A549 (cell line): Measurements from ENCODE around the gene GIMAP2. TPM values are rescaled to one million over a fixed set of nuclear protein-coding genes. Genes with fewer than 3 reads are reported as not detected.

Experiments used
- ATAC-seq, 2 experiments: fragments of 200-7000 bp in 1 of 2; fragments of >200 bp in 1 of 2; cut with Nextera tagmentation in 1 of 2; cut with Tn5 transposase in 1 of 2; 3 replicates each; pipeline versions ENCODE4 v1.8.0 to v1.9.1; 2018 to 2020; ENCODE audit warnings: mild to moderate bottlenecking in 1 of 2, moderate library complexity in 1 of 2
- CTCF ChIA-PET: fragments of 300-600 bp; sonication (Branson Sonifier 250); formaldehyde crosslinking; extraction: SDS; loops from one replicate; lab custom pipeline; 2021; ENCODE audit warnings: antibody characterized with exemption, inconsistent platforms; lab: Yijun Ruan, JAX
- POLR2A ChIA-PET: fragments of 350-600 bp; formaldehyde crosslinking; extraction: SDS; loops from one replicate; lab custom pipeline; 2021; ENCODE audit warnings: antibody characterized with exemption, inconsistent platforms; lab: Yijun Ruan, JAX
- DNase-seq, 2 experiments: peaks; one replicate each; pipeline versions ENCODE4 v3.0.0 to v3.0.0-alpha.2; 2011 to 2016; ENCODE audit warnings: low read depth in 1 of 2, low spot score in 1 of 2
- FAIRE-seq: peaks from 2 replicates; lab custom pipeline; 2011; peaks lifted over from hg19 to GRCh38; lab: Jason Lieb, UNC
- H3K27ac ChIP-seq, 2 experiments: fragments of >200 bp; sonication (Bioruptor Twin); formaldehyde crosslinking; 3 replicates each; pipeline ENCODE4 v1.5.1; 2016 to 2017
- H3K4me1 ChIP-seq: fragments of >200 bp; sonication (Bioruptor Twin); formaldehyde crosslinking; 3 replicates; pipeline ENCODE4 v1.6.1; 2016
- H3K4me2 ChIP-seq: fragments of >200 bp; sonication (Bioruptor Twin); formaldehyde crosslinking; 3 replicates; pipeline ENCODE4 v1.6.1; 2016
- H3K4me3 ChIP-seq: fragments of >200 bp; sonication (Bioruptor Twin); formaldehyde crosslinking; 3 replicates; pipeline ENCODE4 v1.5.1; 2016
- H3K9me3 ChIP-seq: fragments of >200 bp; sonication (Bioruptor Twin); formaldehyde crosslinking; 3 replicates; pipeline ENCODE4 v1.6.1; 2016
- ATOH8 ChIP-seq: fragments of 250-450 bp; sonication (Bioruptor Pico); IDR thresholded peaks from 2 replicates; pipeline ENCODE4 v1.5.0; 2020; ENCODE audit warnings: low read depth, mild to moderate bottlenecking, moderate library complexity
- BHLHE40 ChIP-seq: IDR thresholded peaks from 2 replicates; pipeline ENCODE4 v1.6.1; 2012; ENCODE audit warnings: low read depth, low read length, inconsistent platforms
- CBX2 ChIP-seq: fragments of 200-600 bp; sonication (generic); IDR thresholded peaks from 2 replicates; pipeline ENCODE4 v1.6.1; 2016; ENCODE audit warnings: low read depth, mild to moderate bottlenecking, borderline replicate concordance
- CBX8 ChIP-seq: fragments of 200-600 bp; sonication (generic); IDR thresholded peaks from 2 replicates; pipeline ENCODE4 v1.6.1; 2016
- CHD4 ChIP-seq: fragments of 200-600 bp; sonication (generic); IDR thresholded peaks from 2 replicates; pipeline ENCODE4 v1.6.1; 2016; ENCODE audit warnings: antibody characterized with exemption, mild to moderate bottlenecking, borderline replicate concordance
- CTCF ChIP-seq: fragments of >200 bp; sonication (Bioruptor Twin); formaldehyde crosslinking; IDR thresholded peaks from 3 replicates; pipeline ENCODE4 v1.5.1; 2016
- ESRRA ChIP-seq: fragments of 150-350 bp; IDR thresholded peaks from 2 replicates; pipeline ENCODE4 v1.6.1; 2014; ENCODE audit warnings: mild to moderate bottlenecking, low read length, borderline replicate concordance
- FOSB ChIP-seq: fragments of 250-450 bp; sonication (Bioruptor Pico); IDR thresholded peaks from 2 replicates; pipeline ENCODE4 v1.5.0; 2020; ENCODE audit warnings: mild to moderate bottlenecking, moderate library complexity
- FOSL2 ChIP-seq, 2 experiments: fragments of 450-650 bp in 1 of 2; fragments of >200 bp in 1 of 2; sonication (Bioruptor Twin) in 1 of 2; formaldehyde crosslinking; IDR thresholded peaks; 2 replicates each; pipeline versions ENCODE4 v1.5.0 to v1.6.1; 2016 to 2020; ENCODE audit warnings: mild to moderate bottlenecking in 1 of 2, moderate library complexity in 1 of 2
- FOXS1 ChIP-seq: fragments of 250-450 bp; sonication (Bioruptor Pico); IDR thresholded peaks from 2 replicates; pipeline ENCODE4 v1.5.0; 2020; ENCODE audit warnings: mild to moderate bottlenecking, moderate library complexity
- HDAC2 ChIP-seq: fragments of 200-600 bp; sonication (generic); IDR thresholded peaks from 2 replicates; pipeline ENCODE4 v1.6.1; 2016
- HOXB13 ChIP-seq: fragments of 250-450 bp; sonication (Bioruptor Pico); IDR thresholded peaks from 2 replicates; pipeline ENCODE4 v1.5.0; 2020; ENCODE audit warnings: low read depth, mild to moderate bottlenecking, moderate library complexity
- HOXB5 ChIP-seq: fragments of 250-450 bp; sonication (Bioruptor Pico); IDR thresholded peaks from 2 replicates; pipeline ENCODE4 v1.5.0; 2020; ENCODE audit warnings: mild to moderate bottlenecking, moderate library complexity
- KDM5A ChIP-seq: fragments of 200-600 bp; sonication (generic); IDR thresholded peaks from 2 replicates; pipeline ENCODE4 v1.6.1; 2016; ENCODE audit warnings: antibody characterized with exemption, mild to moderate bottlenecking
- MAFK ChIP-seq: fragments of 450-650 bp; IDR thresholded peaks from 2 replicates; pipeline ENCODE4 v1.6.1; 2014; ENCODE audit not compliant: partially characterized antibody
- NFE2L2 ChIP-seq: fragments of 150-350 bp; conservative IDR thresholded peaks from 2 replicates; pipeline ENCODE4 v1.6.1; 2014; ENCODE audit warnings: low read length
- NR3C1 ChIP-seq: fragments of >200 bp; sonication (Bioruptor Twin); formaldehyde crosslinking; IDR thresholded peaks from 3 replicates; pipeline ENCODE4 v1.6.1; 2017
- PBX3 ChIP-seq: IDR thresholded peaks from 2 replicates; pipeline ENCODE4 v1.6.1; 2012
- PHF8 ChIP-seq: fragments of 200-600 bp; sonication (generic); IDR thresholded peaks from 2 replicates; pipeline ENCODE4 v1.6.1; 2016; ENCODE audit warnings: low read depth, mild to moderate bottlenecking, antibody characterized with exemption, moderate library complexity, borderline replicate concordance
- POLR2AphosphoS2 ChIP-seq: conservative IDR thresholded peaks from 2 replicates; pipeline ENCODE4 v1.6.1; 2012; ENCODE audit warnings: low read length, improper control_type of control experiment, inconsistent platforms
- RAD21 ChIP-seq, 2 experiments: fragments of >200 bp in 1 of 2; sonication (Bioruptor Twin) in 1 of 2; formaldehyde crosslinking in 1 of 2; IDR thresholded peaks in 1 of 2; conservative IDR thresholded peaks in 1 of 2; 2 replicates in 1 of 2; 3 replicates in 1 of 2; pipeline ENCODE4 v1.6.1; 2012 to 2018; ENCODE audit warnings: inconsistent platforms in 1 of 2
- RARB ChIP-seq: fragments of 250-450 bp; sonication (Bioruptor Pico); IDR thresholded peaks from 2 replicates; pipeline ENCODE4 v1.8.0; 2021; ENCODE audit warnings: mild to moderate bottlenecking, moderate library complexity
- RFX5 ChIP-seq: fragments of 450-650 bp; IDR thresholded peaks from 2 replicates; pipeline ENCODE4 v1.7.1; 2014; ENCODE audit warnings: antibody characterized with exemption, mild to moderate bottlenecking, moderate library complexity
- RNF2 ChIP-seq: fragments of 200-600 bp; sonication (generic); IDR thresholded peaks from 2 replicates; pipeline ENCODE4 v1.6.1; 2016; ENCODE audit warnings: low read depth, mild to moderate bottlenecking, antibody characterized with exemption, moderate library complexity, borderline replicate concordance
- ZC3H11A ChIP-seq: fragments of 450-650 bp; IDR thresholded peaks from 2 replicates; pipeline ENCODE4 v1.6.1; 2014; ENCODE audit warnings: antibody characterized with exemption, mild to moderate bottlenecking
- ZFP36 ChIP-seq: fragments of 450-650 bp; IDR thresholded peaks from 2 replicates; pipeline ENCODE4 v1.6.1; 2014; ENCODE audit warnings: borderline replicate concordance; ENCODE audit not compliant: partially characterized antibody
- ZNF302 ChIP-seq: fragments of 250-450 bp; sonication (Bioruptor Pico); IDR thresholded peaks from 2 replicates; pipeline ENCODE4 v1.9.0; 2021; ENCODE audit warnings: inconsistent platforms, mild to moderate bottlenecking, moderate library complexity
- ZSCAN20 ChIP-seq: fragments of 250-450 bp; sonication (Bioruptor Pico); IDR thresholded peaks from 2 replicates; pipeline ENCODE4 v1.8.0; 2022; ENCODE audit warnings: mild to moderate bottlenecking, moderate library complexity
- WGBS: methylation state at CpG from one replicate; pipeline ENCODE4 v1.1.6; 2017; ENCODE audit errors: missing lambda C conversion rate; 5-methylcytosine and 5-hydroxymethylcytosine counted together
- polyA plus RNA-seq, 4 experiments: library from polyadenylated mRNA; depleted of rRNA in 3 of 4; stranded (reverse); fragments of >200 nt; fragmentation: RNase III in 1 of 4; extraction: RNeasy Plus Mini Kit Qiagen cat#74134 plus additional on column Dnase treatment in 1 of 4; gene quantifications; 2 replicates in 3 of 4; 3 replicates in 1 of 4; pipeline ENCODE4 v1.2.3, GENCODE V29; 2011 to 2017

GIMAP2 gene
- polyA plus RNA-seq, 2 of the 4 experiments (the other 2 are of a cell fraction) = 0.14 TPM; not detected in 1

- WGBS = 18% methylated on average over 3 of the region's 3 CpGs
- ATAC-seq (no peak), DNase-seq (no peak), FAIRE-seq (no peak)
- Histone ChIP-seq H3K4me3 (no peak overlapping the region), H3K4me1 (no peaks in the 10 kb centered on the region), H3K4me2 (no peak overlapping the region), H3K27ac (no peak overlapping the region), H3K9me3 (no peaks in the 10 kb centered on the region)
- ChIA-PET CTCF (no interaction called here), POLR2A (no interaction called here)
- TF ChIP-seq NR3C1 (no peak), NFE2L2 (no peak), ZSCAN20 (CRISPR knock-in tag) (no peak), HOXB13 (CRISPR knock-in tag) (no peak), CBX8 (no peak), CHD4 (no peak), RNF2 (no peak), FOSL2 (IDR thresholded peaks at IDR 0.05) (no peak), FOSL2 (CRISPR knock-in tag; IDR thresholded peaks at IDR 0.05) (no peak), ZFP36 (no peak), RAD21 (conservative IDR thresholded peaks at IDR 0.05 in 1 of 2, IDR thresholded peaks at IDR 0.05 in 1 of 2) (no peak)
These were observed 37.0 kb upstream of the GIMAP2 start for GRCh38 chr7:150648353-150649079.

- H3K4me2 ChIP-seq = no peak overlapping the region
- DNase-seq (no peak), FAIRE-seq (no peak), ATAC-seq (no peak)
- ChIA-PET POLR2A (no interaction called here), CTCF (no interaction called here)
- H3K9me3 ChIP-seq = no peaks in the 10 kb centered on the region
- H3K4me1 ChIP-seq = no peaks in the 10 kb centered on the region
- TF ChIP-seq HDAC2 = no peak
- TF ChIP-seq RARB (CRISPR knock-in tag) = no peak
- TF ChIP-seq RFX5 = no peak
- TF ChIP-seq ESRRA = no peak
- no peak for TF ChIP-seq CBX2
- TF ChIP-seq POLR2AphosphoS2 = no peak
- H3K27ac ChIP-seq = no peak overlapping the region
- 5% methylated on average over 3 of the region's 3 CpGs for WGBS
- H3K4me3 ChIP-seq = no peak overlapping the region
These were observed 36.5 kb upstream of the GIMAP2 start for GRCh38 chr7:150649080-150649385.

GRCh38 chr7:150654692-150655091 is 30.8 kb upstream of the GIMAP2 start:
- ChIA-PET CTCF (no interaction called here), POLR2A (no interaction called here)
- no peaks in the 10 kb centered on the region for H3K9me3 ChIP-seq
- no peak for DNase-seq
- H3K4me1 ChIP-seq = no peaks in the 10 kb centered on the region
- 58% methylated on average over 2 of the region's 2 CpGs for whole genome bisulfite sequencing
- H3K27ac ChIP-seq = no peak overlapping the region
- H3K4me2 ChIP-seq = no peak overlapping the region
- H3K4me3 ChIP-seq = no peak overlapping the region
- FAIRE-seq = no peak
- no peak for TF ChIP-seq HOXB5 (CRISPR knock-in tag)
- TF ChIP-seq CTCF = no peak
- TF ChIP-seq HDAC2 = no peak
- no peak for TF ChIP-seq ESRRA
- ATAC-seq = no peak

GRCh38 chr7:150656047-150656446 is 29.5 kb upstream of the GIMAP2 start:
- no peak for DNase-seq
- Histone ChIP-seq H3K4me2 (no peak overlapping the region), H3K27ac (no peak overlapping the region), H3K4me3 (no peak overlapping the region), H3K4me1 (no peaks in the 10 kb centered on the region), H3K9me3 (no peaks in the 10 kb centered on the region)
- ChIA-PET CTCF (no interaction called here), POLR2A (no interaction called here)
- no peak for FAIRE-seq
- no peak for ATAC-seq
- WGBS = 22% methylated on average over 5 of the region's 5 CpGs
- TF ChIP-seq KDM5A (no peak), HDAC2 (no peak), PBX3 (no peak), MAFK (no peak), ATOH8 (CRISPR knock-in tag) (no peak), CBX2 (no peak), PHF8 (no peak), ZC3H11A (no peak), HOXB13 (CRISPR knock-in tag) (no peak), ZSCAN20 (CRISPR knock-in tag) (no peak), BHLHE40 (no peak), FOXS1 (CRISPR knock-in tag) (no peak), ZNF302 (CRISPR knock-in tag) (no peak), FOSB (CRISPR knock-in tag) (no peak)
